DND-41 (cell line): ENCODE results near the gene ARNT2.

Experiments used
- ATAC-seq: fragments of 200-7000 bp; cut with Tn5 transposase; 3 replicates; pipeline ENCODE4 v1.9.1; 2021; ENCODE audit warnings: low read depth; ENCODE audit not compliant: insufficient read depth
- DNase-seq: peaks from one replicate; pipeline ENCODE4 v3.0.0-alpha.2; 2020
- H2AFZ ChIP-seq: 2 replicates; pipeline ENCODE4 v1.6.0; 2012; ENCODE audit warnings: low read depth, low read length
- H3K27ac ChIP-seq: 2 replicates; pipeline ENCODE4 v1.5.1; 2012; ENCODE audit warnings: low read length, inconsistent platforms
- H3K27me3 ChIP-seq: fragments of 200-600 bp; sonication (generic); 2 replicates; pipeline ENCODE4 v1.6.0; 2012; ENCODE audit warnings: low read length, mild to moderate bottlenecking, inconsistent platforms; ENCODE audit not compliant: insufficient read depth, poor library complexity
- H3K36me3 ChIP-seq: 2 replicates; pipeline ENCODE4 v1.5.1; 2012; ENCODE audit warnings: low read length, inconsistent platforms; ENCODE audit not compliant: insufficient read depth
- H3K4me1 ChIP-seq: 2 replicates; pipeline ENCODE4 v1.5.1; 2012; ENCODE audit warnings: mild to moderate bottlenecking, low read length; ENCODE audit not compliant: insufficient read depth
- H3K4me2 ChIP-seq: 2 replicates; pipeline ENCODE4 v1.6.0; 2012; ENCODE audit warnings: mild to moderate bottlenecking, moderate library complexity, low read length, inconsistent platforms; ENCODE audit not compliant: insufficient read depth
- H3K4me3 ChIP-seq, 2 experiments: fragments of 200-600 bp in 1 of 2; shearing (Covaris generic) in 1 of 2; 2 replicates each; pipeline ENCODE4 v1.5.1; 2012 to 2016; ENCODE audit warnings: inconsistent platforms in 2 of 2, low read length in 2 of 2, mild to moderate bottlenecking in 2 of 2, low read depth in 1 of 2, moderate library complexity in 1 of 2
- H3K79me2 ChIP-seq: 2 replicates; pipeline ENCODE4 v1.6.0; 2012; ENCODE audit warnings: low read length, inconsistent platforms; ENCODE audit not compliant: insufficient read depth
- H3K9ac ChIP-seq: 2 replicates; pipeline ENCODE4 v1.6.0; 2012; ENCODE audit warnings: low read depth, mild to moderate bottlenecking, inconsistent platforms, low read length, moderate library complexity
- H3K9me3 ChIP-seq: 2 replicates; pipeline ENCODE4 v1.5.1; 2012; ENCODE audit warnings: low read length, moderate library complexity, mild to moderate bottlenecking, inconsistent platforms; ENCODE audit not compliant: insufficient read depth, severe bottlenecking
- H4K20me1 ChIP-seq: 2 replicates; pipeline ENCODE4 v1.6.0; 2012; ENCODE audit warnings: low read length; ENCODE audit not compliant: insufficient read depth
- CTCF ChIP-seq: IDR thresholded peaks from 2 replicates; pipeline ENCODE4 v1.5.1; 2012; ENCODE audit warnings: borderline replicate concordance, low read length, moderate library complexity, mild to moderate bottlenecking; ENCODE audit not compliant: poor library complexity, severe bottlenecking; ENCODE audit errors: extremely low read depth
- EZH2 ChIP-seq: IDR thresholded peaks from 3 replicates; pipeline ENCODE4 v1.6.1; 2012; ENCODE audit warnings: borderline replicate concordance, low read depth, mild to moderate bottlenecking, moderate library complexity, low read length, inconsistent platforms; ENCODE audit not compliant: severe bottlenecking

Gene ARNT2

GRCh38 chr15:80471881-80472280, 67.7 kb downstream of the ARNT2 start:
- no peak overlapping the region for H2AFZ ChIP-seq
- no peaks in the 10 kb centered on the region for H4K20me1 ChIP-seq
- no peaks in the 10 kb centered on the region for H3K9me3 ChIP-seq
- DNase-seq, result no peak
- H3K27ac ChIP-seq, result no peak overlapping the region
- H3K4me2 ChIP-seq, result no peak overlapping the region
- no peak overlapping the region for H3K4me3 ChIP-seq
- no peaks in the 10 kb centered on the region for H3K79me2 ChIP-seq
- no peaks in the 10 kb centered on the region for H3K4me1 ChIP-seq
- H3K27me3 ChIP-seq, result no peaks in the 10 kb centered on the region
- TF ChIP-seq EZH2 (no peak), CTCF (no peak)
- no peak overlapping the region for H3K9ac ChIP-seq
- no peak for ATAC-seq
- no peaks in the 10 kb centered on the region for H3K36me3 ChIP-seq

DNA sequence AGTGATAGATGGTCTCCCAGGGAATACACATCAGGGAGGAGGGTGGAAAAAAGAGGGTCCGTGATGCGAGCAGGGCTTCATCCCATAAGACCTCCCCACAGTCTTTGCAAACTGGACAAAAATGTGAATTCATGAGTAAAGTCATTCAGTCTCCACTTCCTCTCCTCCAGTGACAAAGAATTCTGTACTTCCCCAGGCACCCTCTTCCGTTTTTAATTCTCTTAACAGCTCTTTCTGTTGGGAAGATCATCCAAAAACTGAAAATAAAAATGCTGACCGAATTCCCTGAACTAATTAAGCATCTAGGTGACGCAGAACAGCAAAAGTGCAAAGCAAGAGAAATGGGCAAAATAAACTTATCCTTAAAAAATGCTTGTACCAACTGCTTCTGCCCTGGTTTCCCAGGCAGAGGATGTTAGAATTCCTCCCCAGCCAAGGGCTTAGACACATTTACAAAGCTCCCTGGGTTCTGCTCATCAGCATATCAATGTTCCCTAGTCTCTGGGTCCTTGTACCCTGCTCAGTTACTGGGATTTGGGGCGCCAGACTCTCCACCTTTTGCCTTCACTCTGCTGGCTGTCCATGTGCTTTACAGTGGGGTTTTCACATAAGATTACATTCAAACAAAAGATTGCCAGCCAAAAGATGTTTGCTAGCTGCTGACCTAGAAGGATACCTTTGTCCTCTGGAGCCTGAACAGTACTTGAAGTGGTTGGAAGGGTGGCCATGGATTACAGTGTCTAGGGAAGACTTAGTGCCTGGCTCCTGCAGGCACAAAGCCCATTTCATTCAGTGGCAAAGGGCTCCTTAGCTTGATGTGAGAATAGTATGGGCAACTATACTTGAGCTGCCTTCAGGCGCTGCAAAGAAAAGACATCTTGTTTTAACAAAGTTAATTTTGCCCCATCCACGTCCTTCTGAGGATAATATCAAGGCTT, 69.4 kb downstream of the ARNT2 start:
- Histone ChIP-seq H3K4me2 (no peak overlapping the region), H3K27me3 (no peaks in the 10 kb centered on the region), H3K4me1 (no peaks in the 10 kb centered on the region), H3K9me3 (no peaks in the 10 kb centered on the region), H3K36me3 (no peaks in the 10 kb centered on the region), H3K79me2 (no peaks in the 10 kb centered on the region), H3K27ac (no peak overlapping the region), H3K9ac (no peak overlapping the region), H2AFZ (no peak overlapping the region), H3K4me3 (no peak overlapping the region), H4K20me1 (no peaks in the 10 kb centered on the region)
- DNase-seq (no peak), ATAC-seq (no peak)
- no peak for TF ChIP-seq EZH2
- no peak for TF ChIP-seq CTCF

DNA sequence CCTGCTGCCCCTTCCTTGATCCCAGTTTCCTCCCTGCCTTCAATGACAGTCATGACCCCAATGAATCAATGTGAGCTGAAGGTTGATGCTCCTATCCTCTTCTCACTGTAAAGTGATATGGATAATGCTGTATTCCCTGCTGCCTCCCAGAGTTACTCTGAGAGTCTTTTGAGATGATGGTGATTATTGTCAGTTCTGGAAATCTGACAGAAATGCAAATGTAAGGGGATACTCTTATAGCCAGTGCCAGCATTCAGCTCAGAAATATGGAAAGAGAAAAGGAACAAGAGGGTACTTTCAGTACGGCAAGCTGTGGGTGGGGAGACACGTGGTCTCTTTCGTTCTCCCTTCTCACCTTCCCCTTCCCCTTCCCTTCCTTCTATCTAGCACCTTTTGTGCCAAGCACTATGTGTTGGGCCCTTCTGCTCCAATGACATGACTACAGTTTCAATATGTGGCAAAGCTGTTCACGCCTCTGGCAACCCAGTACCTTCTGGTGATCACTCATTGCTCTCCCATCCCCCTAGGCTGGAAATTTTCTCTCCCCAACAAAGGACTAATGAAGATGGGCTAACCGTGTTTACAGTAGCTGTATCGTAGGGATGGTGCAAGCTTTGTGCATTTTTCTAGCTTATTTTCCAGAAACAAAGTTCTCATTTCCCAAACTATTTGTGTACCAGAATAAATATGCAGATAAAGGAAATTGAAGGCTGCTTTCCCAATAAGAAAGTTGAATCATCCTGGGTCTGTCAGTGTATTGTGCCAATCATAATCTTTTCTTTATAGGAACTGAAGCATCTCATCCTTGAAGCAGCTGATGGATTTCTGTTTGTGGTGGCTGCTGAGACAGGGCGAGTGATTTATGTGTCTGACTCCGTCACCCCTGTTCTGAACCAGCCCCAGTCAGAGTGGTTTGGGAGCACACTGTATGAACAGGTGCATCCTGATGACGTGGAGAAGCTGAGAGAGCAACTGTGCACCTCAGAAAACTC, 70.3 kb downstream of the ARNT2 start:
- Histone ChIP-seq H3K9me3 (no peaks in the 10 kb centered on the region), H3K79me2 (no peaks in the 10 kb centered on the region), H2AFZ (no peak overlapping the region), H3K27me3 (no peaks in the 10 kb centered on the region), H4K20me1 (no peaks in the 10 kb centered on the region), H3K4me3 (no peak overlapping the region), H3K4me2 (no peak overlapping the region), H3K4me1 (no peaks in the 10 kb centered on the region), H3K36me3 (no peaks in the 10 kb centered on the region), H3K9ac (no peak overlapping the region), H3K27ac (no peak overlapping the region)
- DNase-seq (no peak), ATAC-seq (no peak)
- TF ChIP-seq EZH2, result no peak
- TF ChIP-seq CTCF, result no peak
